ENCODE measurements around the gene PWP1. TPM values are rescaled to one million over a fixed set of nuclear protein-coding genes. Genes with fewer than 3 reads are reported as not detected.

PWP1 gene
- 10 to 100 TPM; 32.9 to 37.3 TPM for total RNA-seq

GRCh38 chr12:107685360-107686248, at the start of gene PWP1:
Gene PWP1 (plus strand): TSS chr12:107685799. CDS start chr12:107685900, 101 bp downstream.
- peak; percentile 94 for ATAC-seq (ENCODE audit: low read depth)
- Mint-ChIP-seq H3K27ac (peak within 1 kb of the TSS; percentile 97), H3K36me3 (peaks cover 12% of the 10 kb centered on the region), H3K4me3 (peak within 1 kb of the TSS; percentile 95), H3K9me3 (no peaks in the 10 kb centered on the region), H3K4me1 (peaks cover 17% of the 10 kb centered on the region), H3K27me3 (peaks cover 2% of the 10 kb centered on the region)
- peak; percentile 96 for DNase-seq
- POLR2A ChIA-PET = interaction anchor here (0.6 to 1.1 kb wide), 5 partner anchors 46 to 367 kb away, joined by 3 to 4 read pairs (median 3); partner anchors contain the start of gene PRDM4

- POLR2A ChIA-PET = no interaction called here
- peaks cover 2% of the 10 kb centered on the region for H3K4me1 Mint-ChIP-seq
- no peak overlapping the region for H3K4me3 Mint-ChIP-seq
- H3K27ac Mint-ChIP-seq = no peak overlapping the region
- DNase-seq = no peak
- H3K36me3 Mint-ChIP-seq = peaks cover 28% of the 10 kb centered on the region
- no peak for ATAC-seq (ENCODE audit: low read depth)
- H3K9me3 Mint-ChIP-seq = no peaks in the 10 kb centered on the region
- H3K27me3 Mint-ChIP-seq = no peaks in the 10 kb centered on the region
Measured at GRCh38 chr12:107641154-107641553, 44.4 kb upstream of the PWP1 start.

- H3K4me1 Mint-ChIP-seq = peaks cover 2% of the 10 kb centered on the region
- ATAC-seq (ENCODE audit: low read depth) (no peak), DNase-seq (no peak)
- POLR2A ChIA-PET = no interaction called here
- H3K4me3 Mint-ChIP-seq = no peak overlapping the region
- H3K27me3 Mint-ChIP-seq = no peaks in the 10 kb centered on the region
- no peaks in the 10 kb centered on the region for H3K9me3 Mint-ChIP-seq
- no peak overlapping the region for H3K27ac Mint-ChIP-seq
- peaks cover 31% of the 10 kb centered on the region for H3K36me3 Mint-ChIP-seq
Measured at GRCh38 chr12:107642240-107642639, 43.4 kb upstream of the PWP1 start.

GRCh38 chr12:107645630-107646333, 39.8 kb upstream of the PWP1 start:
- DNase-seq = no peak
- no peak overlapping the region for H3K27ac Mint-ChIP-seq
- H3K36me3 Mint-ChIP-seq = peaks cover 12% of the 10 kb centered on the region
- no peaks in the 10 kb centered on the region for H3K27me3 Mint-ChIP-seq
- ATAC-seq (ENCODE audit: low read depth) = no peak
- no peaks in the 10 kb centered on the region for H3K9me3 Mint-ChIP-seq
- POLR2A ChIA-PET = no interaction called here
- peaks cover 2% of the 10 kb centered on the region for H3K4me1 Mint-ChIP-seq
- H3K4me3 Mint-ChIP-seq = no peak overlapping the region

- no peak for DNase-seq
- no peaks in the 10 kb centered on the region for H3K27me3 Mint-ChIP-seq
- peaks cover 1% of the 10 kb centered on the region for H3K4me1 Mint-ChIP-seq
- H3K27ac Mint-ChIP-seq = no peak overlapping the region
- H3K9me3 Mint-ChIP-seq = no peaks in the 10 kb centered on the region
- peaks cover 8% of the 10 kb centered on the region for H3K36me3 Mint-ChIP-seq
- no peak overlapping the region for H3K4me3 Mint-ChIP-seq
- POLR2A ChIA-PET = no interaction called here
- ATAC-seq (ENCODE audit: low read depth) = no peak
Measured at GRCh38 chr12:107646436-107646835, 39.2 kb upstream of the PWP1 start.

GRCh38 chr12:107649661-107650061, 35.9 kb upstream of the PWP1 start:
- H3K36me3 Mint-ChIP-seq = peaks cover 3% of the 10 kb centered on the region
- no peak overlapping the region for H3K4me3 Mint-ChIP-seq
- DNase-seq = no peak
- peaks cover 3% of the 10 kb centered on the region for H3K4me1 Mint-ChIP-seq
- no peaks in the 10 kb centered on the region for H3K27me3 Mint-ChIP-seq
- no peak for ATAC-seq (ENCODE audit: low read depth)
- H3K27ac Mint-ChIP-seq = no peak overlapping the region
- POLR2A ChIA-PET = no interaction called here
- H3K9me3 Mint-ChIP-seq = no peaks in the 10 kb centered on the region

- Mint-ChIP-seq H3K36me3 (peaks cover 3% of the 10 kb centered on the region), H3K27ac (no peak overlapping the region), H3K9me3 (no peaks in the 10 kb centered on the region), H3K27me3 (no peaks in the 10 kb centered on the region), H3K4me1 (peaks cover 3% of the 10 kb centered on the region), H3K4me3 (no peak overlapping the region)
- no peak for DNase-seq
- POLR2A ChIA-PET = interaction anchor here (0.6 kb wide), 1 partner anchor 560 kb away, joined by 4 read pairs; no protein-coding TSS in a partner anchor
- no peak for ATAC-seq (ENCODE audit: low read depth)
Measured at GRCh38 chr12:107650977-107651376, 34.6 kb upstream of the PWP1 start.

GRCh38 chr12:107651571-107652449, 33.8 kb upstream of the PWP1 start:
- Mint-ChIP-seq H3K27ac (no peak overlapping the region), H3K36me3 (no peaks in the 10 kb centered on the region), H3K9me3 (no peaks in the 10 kb centered on the region), H3K4me1 (peaks cover 3% of the 10 kb centered on the region), H3K27me3 (no peaks in the 10 kb centered on the region), H3K4me3 (no peak overlapping the region)
- ATAC-seq (ENCODE audit: low read depth) (no peak), DNase-seq (no peak)
- POLR2A ChIA-PET = no interaction called here

- peaks cover 1% of the 10 kb centered on the region for H3K36me3 Mint-ChIP-seq
- H3K4me1 Mint-ChIP-seq = peaks cover 3% of the 10 kb centered on the region
- no peak for ATAC-seq (ENCODE audit: low read depth)
- no peak for DNase-seq
- H3K27ac Mint-ChIP-seq = no peak overlapping the region
- no peaks in the 10 kb centered on the region for H3K9me3 Mint-ChIP-seq
- POLR2A ChIA-PET = no interaction called here
- no peak overlapping the region for H3K4me3 Mint-ChIP-seq
- no peaks in the 10 kb centered on the region for H3K27me3 Mint-ChIP-seq
Measured at GRCh38 chr12:107653519-107653918, 32.1 kb upstream of the PWP1 start.

- H3K27me3 Mint-ChIP-seq = no peaks in the 10 kb centered on the region
- H3K4me3 Mint-ChIP-seq = no peak overlapping the region
- DNase-seq (no peak), ATAC-seq (ENCODE audit: low read depth) (no peak)
- peaks cover 3% of the 10 kb centered on the region for H3K4me1 Mint-ChIP-seq
- no peaks in the 10 kb centered on the region for H3K9me3 Mint-ChIP-seq
- peaks cover 3% of the 10 kb centered on the region for H3K36me3 Mint-ChIP-seq
- H3K27ac Mint-ChIP-seq = no peak overlapping the region
- POLR2A ChIA-PET = interaction anchor here (0.7 kb wide), 1 partner anchor 1424 kb away, joined by 3 read pairs; no protein-coding TSS in a partner anchor
Measured at GRCh38 chr12:107654873-107655272, 30.7 kb upstream of the PWP1 start.

GRCh38 chr12:107655281-107656065, 30.1 kb upstream of the PWP1 start:
- no peak overlapping the region for H3K27ac Mint-ChIP-seq
- POLR2A ChIA-PET = no interaction called here
- H3K4me3 Mint-ChIP-seq = no peak overlapping the region
- peaks cover 3% of the 10 kb centered on the region for H3K36me3 Mint-ChIP-seq
- H3K4me1 Mint-ChIP-seq = peaks cover 3% of the 10 kb centered on the region
- ATAC-seq (ENCODE audit: low read depth) (no peak), DNase-seq (no peak)
- H3K27me3 Mint-ChIP-seq = no peaks in the 10 kb centered on the region
- no peaks in the 10 kb centered on the region for H3K9me3 Mint-ChIP-seq

GRCh38 chr12:107656302-107656701, 29.3 kb upstream of the PWP1 start:
- ATAC-seq (ENCODE audit: low read depth) (no peak), DNase-seq (no peak)
- peaks cover 3% of the 10 kb centered on the region for H3K36me3 Mint-ChIP-seq
- H3K9me3 Mint-ChIP-seq = no peaks in the 10 kb centered on the region
- no peak overlapping the region for H3K27ac Mint-ChIP-seq
- peaks cover 5% of the 10 kb centered on the region for H3K4me1 Mint-ChIP-seq
- H3K27me3 Mint-ChIP-seq = no peaks in the 10 kb centered on the region
- POLR2A ChIA-PET = no interaction called here
- H3K4me3 Mint-ChIP-seq = no peak overlapping the region

All from activated naive CD8-positive, alpha-beta T cell treated with anti-CD3 and anti-CD28 coated beads, Interleukin-2, amount 10 ng/mL, durations not matched to agents 7 days and 5 days (primary cell).